Panc1 (cell line): ENCODE results near the gene STK31. TPM values are rescaled to one million over a fixed set of nuclear protein-coding genes. Genes with fewer than 3 reads are reported as not detected.

Source experiments
- ATAC-seq: fragments of 200-7000 bp; cut with Tn5 transposase; 2 replicates; pipeline ENCODE4 v1.9.1; 2020; ENCODE audit warnings: mild to moderate bottlenecking, moderate library complexity
- BruUV-seq: library from RNA; stranded (reverse); fragments of 400-500 nt; replicated peaks from 2 replicates; lab custom pipeline; 2021; lab: Mats Ljungman, UMichigan
- CTCF ChIA-PET: fragments of 300-600 bp; sonication (Branson Sonifier 250); formaldehyde crosslinking; loops from one replicate; lab custom pipeline; 2022; ENCODE audit warnings: antibody characterized with exemption; lab: Charles Lee
- POLR2A ChIA-PET: fragments of 300-600 bp; sonication (Branson Sonifier 250); formaldehyde crosslinking; loops from one replicate; lab custom pipeline; 2022; ENCODE audit warnings: antibody characterized with exemption; lab: Charles Lee
- DNase-seq: peaks from one replicate; pipeline ENCODE4 v3.0.0-alpha.2; 2010; ENCODE audit warnings: low read depth, low spot score
- H3K27ac ChIP-seq: 2 replicates; pipeline ENCODE4 v1.5.1; 2011; ENCODE audit warnings: mild to moderate bottlenecking, low read length, inconsistent platforms
- H3K27me3 ChIP-seq: fragments of 200-500 bp; sonication (Bioruptor generic); 2 replicates; pipeline ENCODE4 v1.6.0; 2014; ENCODE audit warnings: low read length, inconsistent platforms; ENCODE audit not compliant: control insufficient read depth, insufficient read depth
- H3K36me3 ChIP-seq: fragments of 200-500 bp; sonication (Bioruptor generic); 2 replicates; pipeline ENCODE4 v1.5.1; 2014; ENCODE audit warnings: inconsistent platforms, mild to moderate bottlenecking, low read length, moderate library complexity; ENCODE audit not compliant: control insufficient read depth, insufficient read depth
- H3K4me1 ChIP-seq: 2 replicates; pipeline ENCODE4 v1.5.1; 2011; ENCODE audit warnings: inconsistent platforms, mild to moderate bottlenecking, low read length, moderate library complexity; ENCODE audit not compliant: control insufficient read depth, insufficient read depth
- H3K4me3 ChIP-seq, 2 experiments: 2 replicates each; pipeline ENCODE4 v1.5.1; 2011 to 2012; ENCODE audit warnings: low read depth in 2 of 2, low read length in 2 of 2, mild to moderate bottlenecking in 2 of 2, inconsistent platforms in 1 of 2, moderate library complexity in 1 of 2
- H3K9me3 ChIP-seq: fragments of 200-500 bp; sonication (Bioruptor generic); 2 replicates; pipeline ENCODE4 v1.5.1; 2014; ENCODE audit warnings: low read depth, mild to moderate bottlenecking, inconsistent platforms, low read length, moderate library complexity; ENCODE audit not compliant: control insufficient read depth, insufficient read depth
- POLR2AphosphoS5 ChIP-seq: IDR thresholded peaks from 2 replicates; pipeline ENCODE4 v1.6.1; 2012; ENCODE audit warnings: mild to moderate bottlenecking, low read depth, low read length, moderate library complexity
- SIN3A ChIP-seq: IDR thresholded peaks from 2 replicates; pipeline ENCODE4 v1.6.1; 2012; ENCODE audit warnings: low read depth, mild to moderate bottlenecking, low read length, moderate library complexity, borderline replicate concordance; ENCODE audit not compliant: insufficient read depth
- TCF7L2 ChIP-seq: IDR thresholded peaks from 2 replicates; pipeline ENCODE4 v1.6.1; 2011; ENCODE audit warnings: mild to moderate bottlenecking, low read depth, low read length, inconsistent platforms
- in situ Hi-C: cut with HindIII; loops from 2 replicates; pipeline ENCODE4 v1.10.0; 2016; ENCODE audit warnings: low sequenced_read_pairs, low pct_unique_long_range_greater_than_20kb
- intact Hi-C: fragments of 100-400 bp; cut with micrococcal nuclease; formaldehyde crosslinking; loops from one replicate; pipeline ENCODE4 v1.10.0; 2022; ENCODE audit not compliant: unreplicated experiment
- total RNA-seq: library from RNA; stranded (reverse); gene quantifications from one replicate; pipeline ENCODE4 v1.2.1, GENCODE V29; 2021; ENCODE audit not compliant: unreplicated experiment
- TF ChIP-seq, protein P1 (sequence below): fragments of 450-650 bp; IDR thresholded peaks from 2 replicates; pipeline ENCODE4 v1.5.1; 2017; ENCODE audit warnings: mild to moderate bottlenecking
- TF ChIP-seq, protein P2 (sequence below), 2 experiments: IDR thresholded peaks; 2 replicates each; pipeline ENCODE4 v1.6.1; 2011 to 2012; ENCODE audit warnings: low read depth in 2 of 2, control low read depth in 1 of 2, low read length in 1 of 2, mild to moderate bottlenecking in 1 of 2, moderate library complexity in 1 of 2; ENCODE audit not compliant: insufficient read depth in 1 of 2

The STK31 gene
- total RNA-seq, 1 experiment from 2014 or later = 1.0 TPM

- POLR2A ChIA-PET = no interaction called here
- intact Hi-C loops (no loop called here), in situ Hi-C loops (no loop called here)
- Histone ChIP-seq H3K9me3 (no peaks in the 10 kb centered on the region; the same call in 1 of the 2 replicates), H3K36me3 (no peaks in the 10 kb centered on the region), H3K27ac (no peak overlapping the region), H3K27me3 (no peaks in the 10 kb centered on the region), H3K4me3 (no peak overlapping the region), H3K4me1 (no peaks in the 10 kb centered on the region)
- CTCF ChIA-PET = no interaction called here
- BruUV-seq = no TSS peak
- DNase-seq = no peak
- no peak for ATAC-seq
- TF ChIP-seq POLR2AphosphoS5 (no peak), SIN3A (no peak), TCF7L2 (no peak)
- TF ChIP-seq, protein P1, sequence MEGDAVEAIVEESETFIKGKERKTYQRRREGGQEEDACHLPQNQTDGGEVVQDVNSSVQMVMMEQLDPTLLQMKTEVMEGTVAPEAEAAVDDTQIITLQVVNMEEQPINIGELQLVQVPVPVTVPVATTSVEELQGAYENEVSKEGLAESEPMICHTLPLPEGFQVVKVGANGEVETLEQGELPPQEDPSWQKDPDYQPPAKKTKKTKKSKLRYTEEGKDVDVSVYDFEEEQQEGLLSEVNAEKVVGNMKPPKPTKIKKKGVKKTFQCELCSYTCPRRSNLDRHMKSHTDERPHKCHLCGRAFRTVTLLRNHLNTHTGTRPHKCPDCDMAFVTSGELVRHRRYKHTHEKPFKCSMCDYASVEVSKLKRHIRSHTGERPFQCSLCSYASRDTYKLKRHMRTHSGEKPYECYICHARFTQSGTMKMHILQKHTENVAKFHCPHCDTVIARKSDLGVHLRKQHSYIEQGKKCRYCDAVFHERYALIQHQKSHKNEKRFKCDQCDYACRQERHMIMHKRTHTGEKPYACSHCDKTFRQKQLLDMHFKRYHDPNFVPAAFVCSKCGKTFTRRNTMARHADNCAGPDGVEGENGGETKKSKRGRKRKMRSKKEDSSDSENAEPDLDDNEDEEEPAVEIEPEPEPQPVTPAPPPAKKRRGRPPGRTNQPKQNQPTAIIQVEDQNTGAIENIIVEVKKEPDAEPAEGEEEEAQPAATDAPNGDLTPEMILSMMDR = no peak
- TF ChIP-seq, protein P2, sequence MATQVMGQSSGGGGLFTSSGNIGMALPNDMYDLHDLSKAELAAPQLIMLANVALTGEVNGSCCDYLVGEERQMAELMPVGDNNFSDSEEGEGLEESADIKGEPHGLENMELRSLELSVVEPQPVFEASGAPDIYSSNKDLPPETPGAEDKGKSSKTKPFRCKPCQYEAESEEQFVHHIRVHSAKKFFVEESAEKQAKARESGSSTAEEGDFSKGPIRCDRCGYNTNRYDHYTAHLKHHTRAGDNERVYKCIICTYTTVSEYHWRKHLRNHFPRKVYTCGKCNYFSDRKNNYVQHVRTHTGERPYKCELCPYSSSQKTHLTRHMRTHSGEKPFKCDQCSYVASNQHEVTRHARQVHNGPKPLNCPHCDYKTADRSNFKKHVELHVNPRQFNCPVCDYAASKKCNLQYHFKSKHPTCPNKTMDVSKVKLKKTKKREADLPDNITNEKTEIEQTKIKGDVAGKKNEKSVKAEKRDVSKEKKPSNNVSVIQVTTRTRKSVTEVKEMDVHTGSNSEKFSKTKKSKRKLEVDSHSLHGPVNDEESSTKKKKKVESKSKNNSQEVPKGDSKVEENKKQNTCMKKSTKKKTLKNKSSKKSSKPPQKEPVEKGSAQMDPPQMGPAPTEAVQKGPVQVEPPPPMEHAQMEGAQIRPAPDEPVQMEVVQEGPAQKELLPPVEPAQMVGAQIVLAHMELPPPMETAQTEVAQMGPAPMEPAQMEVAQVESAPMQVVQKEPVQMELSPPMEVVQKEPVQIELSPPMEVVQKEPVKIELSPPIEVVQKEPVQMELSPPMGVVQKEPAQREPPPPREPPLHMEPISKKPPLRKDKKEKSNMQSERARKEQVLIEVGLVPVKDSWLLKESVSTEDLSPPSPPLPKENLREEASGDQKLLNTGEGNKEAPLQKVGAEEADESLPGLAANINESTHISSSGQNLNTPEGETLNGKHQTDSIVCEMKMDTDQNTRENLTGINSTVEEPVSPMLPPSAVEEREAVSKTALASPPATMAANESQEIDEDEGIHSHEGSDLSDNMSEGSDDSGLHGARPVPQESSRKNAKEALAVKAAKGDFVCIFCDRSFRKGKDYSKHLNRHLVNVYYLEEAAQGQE (IDR thresholded peaks at IDR 0.05; ENCODE audit: insufficient read depth in 1 of 2, low read depth in 2 of 2, low read length in 1 of 2) = no peak
These were observed 143.0 kb downstream of the STK31 start for GRCh38 chr7:23852988-23853387.

DNA sequence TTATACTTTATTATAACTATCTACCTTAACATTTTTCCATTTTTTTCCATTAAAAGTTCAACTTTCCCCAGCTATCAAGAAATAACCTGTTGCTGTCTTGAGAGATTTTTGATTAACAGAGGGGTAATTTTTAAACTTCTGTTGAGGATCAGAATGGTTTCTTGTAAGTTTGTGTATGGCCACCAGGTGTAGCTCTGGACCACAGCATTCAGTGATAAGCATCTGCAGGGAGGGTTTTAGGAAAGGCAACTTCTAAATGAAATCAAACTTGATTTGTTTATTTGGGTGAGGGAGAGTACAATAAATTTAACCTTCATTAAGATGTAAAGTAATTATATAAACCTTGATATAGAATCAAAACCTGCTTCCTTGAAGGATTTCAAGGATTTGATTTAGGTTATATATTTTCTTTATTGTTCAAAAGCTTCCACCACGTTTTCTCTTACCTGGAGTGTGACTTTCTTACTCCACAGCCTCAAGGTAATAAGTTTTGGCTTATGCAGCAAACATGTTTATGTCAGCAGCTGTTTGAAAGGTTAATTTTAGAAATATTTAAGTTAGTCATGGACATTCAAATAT lies 153.3 kb downstream of the STK31 start:
- Histone ChIP-seq H3K4me3 (no peak overlapping the region), H3K36me3 (no peaks in the 10 kb centered on the region), H3K27me3 (no peaks in the 10 kb centered on the region), H3K27ac (no peak overlapping the region), H3K4me1 (no peaks in the 10 kb centered on the region; the same call in 1 of the 2 replicates), H3K9me3 (no peaks in the 10 kb centered on the region)
- ChIA-PET CTCF (interaction anchor here (0.6 to 1.1 kb wide), 4 partner anchors 21 to 822 kb away, joined by 3 read pairs; no protein-coding TSS in a partner anchor), POLR2A (no interaction called here)
- in situ Hi-C loops = no loop called here
- no TSS peak for BruUV-seq
- TF ChIP-seq TCF7L2 (no peak), SIN3A (no peak)
- TF ChIP-seq, protein P1 = peak; percentile 84; the same call in 1 of the 2 replicates
- TF ChIP-seq, protein P2 (IDR thresholded peaks at IDR 0.05; ENCODE audit: insufficient read depth in 1 of 2, low read depth in 2 of 2, low read length in 1 of 2) = no peak
- ATAC-seq (peak; percentile 85; the same call in 1 of the 2 replicates), DNase-seq (peak; percentile 39)
- intact Hi-C loops = loop anchor here (10.0 kb wide), 1 partner anchor 522 kb away; no protein-coding TSS in a partner anchor
